Spleen (tissue), 11 donors: Measurements from ENCODE around the gene NFKBIE. TPM values are rescaled to one million over a fixed set of nuclear protein-coding genes. Genes with fewer than 3 reads are reported as not detected.
A peak's percentile ranks its signal among the peaks of the same experiment; 100 is the strongest.

ENCODE experiments used
- DNase-seq: peaks from one replicate; pipeline ENCODE4 v3.0.0-alpha.2; 2020
- H3K27ac ChIP-seq, 8 donors: fragments of 200-600 bp; sonication (generic) in 7 of 8; 1 replicate in 4 of 8; 2 replicates in 4 of 8; pipeline versions ENCODE4 v1.5.0 to v1.8.0; 2016 to 2021; ENCODE audit warnings: inconsistent platforms in 4 of 8, mild to moderate bottlenecking in 4 of 8, moderate library complexity in 1 of 8
- H3K27me3 ChIP-seq, 7 donors: fragments of 200-600 bp; sonication (generic) in 6 of 7; replicated peaks in 1 of 7; 1 replicate in 4 of 7; 2 replicates in 3 of 7; pipeline versions ENCODE4 v1.5.0 to v1.8.0; 2016 to 2021; ENCODE audit warnings: inconsistent platforms in 3 of 7, mild to moderate bottlenecking in 1 of 7
- H3K36me3 ChIP-seq, 6 donors: fragments of 200-600 bp; sonication (generic) in 5 of 6; 1 replicate in 4 of 6; 2 replicates in 2 of 6; pipeline versions ENCODE4 v1.5.0 to v1.8.0; 2016 to 2021; ENCODE audit warnings: inconsistent platforms in 2 of 6
- H3K4me1 ChIP-seq, 6 donors: fragments of 200-600 bp; sonication (generic) in 5 of 6; 1 replicate in 3 of 6; 2 replicates in 3 of 6; pipeline versions ENCODE4 v1.5.0 to v1.8.0; 2016 to 2021; ENCODE audit warnings: inconsistent platforms in 3 of 6
- H3K4me3 ChIP-seq, 8 donors: fragments of 200-600 bp; sonication (generic) in 7 of 8; 1 replicate in 4 of 8; 2 replicates in 4 of 8; pipeline versions ENCODE4 v1.5.0 to v1.8.0; 2016 to 2021; ENCODE audit warnings: inconsistent platforms in 4 of 8, mild to moderate bottlenecking in 4 of 8, moderate library complexity in 2 of 8
- H3K9me3 ChIP-seq, 8 donors: fragments of 200-600 bp; sonication (generic) in 7 of 8; 1 replicate in 4 of 8; 2 replicates in 4 of 8; pipeline versions ENCODE4 v1.5.0 to v1.8.0; 2016 to 2021; ENCODE audit warnings: inconsistent platforms in 4 of 8
- POLR2A ChIP-seq, 3 donors: fragments of 450-650 bp; IDR thresholded peaks; one replicate each; pipeline ENCODE4 v1.5.1; 2017; ENCODE audit warnings: antibody characterized with exemption in 3 of 3, mild to moderate bottlenecking in 1 of 3
- POLR2AphosphoS5 ChIP-seq, 3 donors: sonication (generic); formaldehyde crosslinking; IDR thresholded peaks; one replicate each; pipeline ENCODE4 v1.5.1; 2017; ENCODE audit warnings: antibody characterized with exemption in 3 of 3
- WGBS, 5 donors: extraction: QIAGEN DNeasy Blood & Tissue Kit in 3 of 5; methylation state at CpG; one replicate each; pipeline versions ENCODE4 v1.1.5 to v1.1.7; 2013 to 2018; 5-methylcytosine and 5-hydroxymethylcytosine counted together
- intact Hi-C: fragments of 100-400 bp; cut with DNase I; formaldehyde crosslinking; loops from one replicate; pipeline ENCODE4 v1.15.0; 2023; ENCODE audit warnings: low total_unique reads
- polyA plus RNA-seq, 3 donors: library from polyadenylated mRNA; stranded (reverse); fragments of 200-250 nt; gene quantifications; one replicate each; pipeline ENCODE4 v1.2.1, GENCODE V29; 2013
- total RNA-seq, 7 donors: library from RNA; depleted of rRNA in 3 of 7; stranded (reverse); fragments of >200 nt in 3 of 7; fragmentation: NEBNext Ultra II Directional in 4 of 7; extraction: Animal tissue kit (Norgen Biotek cat#: 25700) in 4 of 7; gene quantifications; one replicate each; pipeline versions ENCODE4 v1.1.0 to v1.2.1, GENCODE V29; 2016 to 2021
- TF ChIP-seq, protein P1 (sequence below), 11 experiments: fragments of 200-600 bp in 7 of 11; fragments of 450-650 bp in 4 of 11; sonication (generic) in 4 of 11; IDR thresholded peaks in 8 of 11; conservative IDR thresholded peaks in 3 of 11; 1 replicate in 7 of 11; 2 replicates in 4 of 11; pipeline versions ENCODE4 v1.4.0 to v1.8.0; 2016 to 2021; ENCODE audit warnings: antibody characterized with exemption in 11 of 11, inconsistent platforms in 4 of 11, mild to moderate bottlenecking in 1 of 11
- donor health status: healthy with polysubstance abuse.
- donor health status: DM: no; HTN: no; CAD: no; lungs with moderate emphysema.
- donor health status: DM: no; HTN: no; CAD: no.
- donor health status: Bipolar disorder and iron deficiency.
- donor health status: healthy.
- donor health status: DM: no; HTN: no; CAD: no.
- donor health status: DM: yes; HTN: yes; CAD: no.

Gene NFKBIE
- total and polyA plus RNA-seq, 10 donors, result 32.2 to 89.7 (median 49.0) TPM

DNA sequence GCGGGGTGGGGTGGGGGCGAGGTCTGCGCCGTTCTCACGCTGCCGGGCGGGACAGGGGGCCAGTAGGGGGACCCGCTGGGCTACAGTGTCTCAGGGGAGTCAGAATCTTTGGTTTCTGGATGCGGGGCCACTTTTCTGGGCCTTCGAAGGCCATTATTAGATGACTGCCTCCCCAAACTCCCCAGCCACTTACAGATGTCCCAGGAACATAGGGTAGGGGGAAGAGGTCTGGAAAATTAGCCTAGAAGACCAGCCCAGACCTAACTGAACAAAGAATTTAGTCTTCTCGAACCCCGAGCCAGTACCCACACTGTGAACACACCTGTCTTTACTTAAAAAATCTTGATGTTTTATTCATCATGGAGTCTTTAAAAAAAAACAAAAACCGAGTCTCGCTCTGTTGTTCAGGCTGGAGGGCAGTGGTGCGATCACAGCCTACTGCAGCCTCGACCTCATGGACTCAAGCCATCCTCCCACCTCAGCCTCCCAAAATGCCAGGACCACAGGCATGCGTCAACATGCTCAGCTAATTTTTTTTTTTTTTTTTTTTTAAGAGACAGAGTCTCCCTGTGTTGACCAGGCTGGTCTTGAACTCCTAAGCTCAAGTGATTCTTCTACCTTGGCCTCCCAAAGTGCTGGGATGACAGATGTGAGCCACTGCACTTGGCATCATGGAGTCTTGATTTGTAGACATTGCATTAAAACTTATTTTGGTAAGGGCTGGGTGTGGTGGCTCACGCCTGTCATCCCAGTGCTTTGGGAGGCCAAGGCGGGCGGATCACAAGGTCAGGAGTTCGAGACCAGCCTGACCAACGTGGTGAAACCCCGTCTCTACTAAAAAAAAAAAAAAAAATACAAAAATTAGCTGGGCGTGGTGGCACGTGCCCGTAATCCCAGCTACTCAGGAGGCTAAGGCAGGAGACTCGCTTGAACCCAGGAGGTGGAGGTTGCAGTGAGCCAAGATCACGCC is 45.3 kb downstream of the NFKBIE start:
- peak overlapping the region in 7 of 8 donors; percentile 51 to 87 (median 78) for H3K27ac ChIP-seq
- H3K4me3 ChIP-seq, result peak overlapping the region; percentile 24 to 70 (median 43)
- 59 to 91% (median 63%) methylated on average over 20 to 28 of the region's 28 CpGs for WGBS, 5 donors
- intact Hi-C loops, result no loop called here
- H3K4me1 ChIP-seq, result peaks cover 25 to 82% (median 72%) of the 10 kb centered on the region in 6 donors
- H3K27me3 ChIP-seq, result peaks cover 0 to 16% (median 0%) of the 10 kb centered on the region in 7 donors
- H3K9me3 ChIP-seq, result no peaks in the 10 kb centered on the region
- peak; percentile 54 for DNase-seq
- TF ChIP-seq POLR2AphosphoS5 (IDR thresholded peaks at IDR 0.05), result no peak
- TF ChIP-seq, protein P1, sequence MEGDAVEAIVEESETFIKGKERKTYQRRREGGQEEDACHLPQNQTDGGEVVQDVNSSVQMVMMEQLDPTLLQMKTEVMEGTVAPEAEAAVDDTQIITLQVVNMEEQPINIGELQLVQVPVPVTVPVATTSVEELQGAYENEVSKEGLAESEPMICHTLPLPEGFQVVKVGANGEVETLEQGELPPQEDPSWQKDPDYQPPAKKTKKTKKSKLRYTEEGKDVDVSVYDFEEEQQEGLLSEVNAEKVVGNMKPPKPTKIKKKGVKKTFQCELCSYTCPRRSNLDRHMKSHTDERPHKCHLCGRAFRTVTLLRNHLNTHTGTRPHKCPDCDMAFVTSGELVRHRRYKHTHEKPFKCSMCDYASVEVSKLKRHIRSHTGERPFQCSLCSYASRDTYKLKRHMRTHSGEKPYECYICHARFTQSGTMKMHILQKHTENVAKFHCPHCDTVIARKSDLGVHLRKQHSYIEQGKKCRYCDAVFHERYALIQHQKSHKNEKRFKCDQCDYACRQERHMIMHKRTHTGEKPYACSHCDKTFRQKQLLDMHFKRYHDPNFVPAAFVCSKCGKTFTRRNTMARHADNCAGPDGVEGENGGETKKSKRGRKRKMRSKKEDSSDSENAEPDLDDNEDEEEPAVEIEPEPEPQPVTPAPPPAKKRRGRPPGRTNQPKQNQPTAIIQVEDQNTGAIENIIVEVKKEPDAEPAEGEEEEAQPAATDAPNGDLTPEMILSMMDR (IDR thresholded peaks at IDR 0.05 in 8 of 11, conservative IDR thresholded peaks at IDR 0.05 in 3 of 11), result no peak
- TF ChIP-seq POLR2A (IDR thresholded peaks at IDR 0.05), result no peak
- H3K36me3 ChIP-seq, result no peaks in the 10 kb centered on the region

DNA sequence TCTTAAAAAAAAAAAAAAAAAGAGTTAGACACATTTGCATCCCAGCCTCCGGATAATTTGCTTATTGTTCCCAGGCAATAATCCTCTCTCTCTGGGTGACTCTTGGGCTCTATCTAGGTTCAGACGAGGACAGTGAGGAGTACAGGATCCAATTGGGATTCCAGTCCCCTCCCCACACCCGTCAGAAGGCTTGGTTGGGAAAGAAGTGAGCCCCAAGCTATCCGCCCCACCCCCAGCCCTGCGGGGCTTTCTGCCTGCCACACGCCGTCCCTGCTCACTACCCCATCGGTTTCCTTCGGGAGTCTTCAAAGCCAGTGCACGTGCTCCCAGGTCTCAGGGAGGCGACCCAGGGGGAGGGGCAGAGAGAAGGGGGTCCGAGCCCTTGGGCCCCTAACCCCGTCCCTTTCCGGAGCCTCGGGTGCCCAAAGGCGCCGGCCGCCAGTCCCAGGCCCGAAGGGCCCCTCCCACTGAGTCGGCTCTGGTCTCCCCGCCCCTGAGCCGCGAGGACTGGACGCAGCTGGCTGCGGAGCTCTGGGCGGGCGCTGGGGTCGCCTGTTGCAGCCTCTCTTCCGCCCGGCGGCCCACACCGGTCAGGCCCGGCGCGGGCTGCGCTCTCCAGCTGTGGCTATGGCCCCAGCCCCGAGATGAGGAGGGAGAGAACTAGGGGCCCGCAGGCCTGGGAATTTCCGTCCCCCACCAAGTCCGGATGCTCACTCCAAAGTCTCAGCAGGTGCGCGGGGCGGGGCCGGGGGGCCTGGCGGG is 46.1 kb downstream of the NFKBIE start:
- peak; percentile 93 for DNase-seq
- Histone ChIP-seq H3K9me3 (no peaks in the 10 kb centered on the region), H3K4me3 (peak overlapping the region; percentile 24 to 70 (median 43)), H3K27ac (peak overlapping the region; percentile 51 to 87 (median 77)), H3K27me3 (peaks cover 0 to 16% (median 0%) of the 10 kb centered on the region in 7 donors), H3K4me1 (peaks cover 22 to 75% (median 64%) of the 10 kb centered on the region in 6 donors), H3K36me3 (no peaks in the 10 kb centered on the region)
- 1 to 4% (median 2%) methylated on average over 22 to 45 of the region's 45 CpGs for WGBS, 5 donors
- intact Hi-C loops, result no loop called here
- TF ChIP-seq, protein P1 (IDR thresholded peaks at IDR 0.05 in 8 of 11, conservative IDR thresholded peaks at IDR 0.05 in 3 of 11), result no peak
- TF ChIP-seq POLR2A (IDR thresholded peaks at IDR 0.05), result peak in 1 of 3 donors; percentile 25
- TF ChIP-seq POLR2AphosphoS5 (IDR thresholded peaks at IDR 0.05), result peak; percentile 71 to 83 (median 81)

DNA sequence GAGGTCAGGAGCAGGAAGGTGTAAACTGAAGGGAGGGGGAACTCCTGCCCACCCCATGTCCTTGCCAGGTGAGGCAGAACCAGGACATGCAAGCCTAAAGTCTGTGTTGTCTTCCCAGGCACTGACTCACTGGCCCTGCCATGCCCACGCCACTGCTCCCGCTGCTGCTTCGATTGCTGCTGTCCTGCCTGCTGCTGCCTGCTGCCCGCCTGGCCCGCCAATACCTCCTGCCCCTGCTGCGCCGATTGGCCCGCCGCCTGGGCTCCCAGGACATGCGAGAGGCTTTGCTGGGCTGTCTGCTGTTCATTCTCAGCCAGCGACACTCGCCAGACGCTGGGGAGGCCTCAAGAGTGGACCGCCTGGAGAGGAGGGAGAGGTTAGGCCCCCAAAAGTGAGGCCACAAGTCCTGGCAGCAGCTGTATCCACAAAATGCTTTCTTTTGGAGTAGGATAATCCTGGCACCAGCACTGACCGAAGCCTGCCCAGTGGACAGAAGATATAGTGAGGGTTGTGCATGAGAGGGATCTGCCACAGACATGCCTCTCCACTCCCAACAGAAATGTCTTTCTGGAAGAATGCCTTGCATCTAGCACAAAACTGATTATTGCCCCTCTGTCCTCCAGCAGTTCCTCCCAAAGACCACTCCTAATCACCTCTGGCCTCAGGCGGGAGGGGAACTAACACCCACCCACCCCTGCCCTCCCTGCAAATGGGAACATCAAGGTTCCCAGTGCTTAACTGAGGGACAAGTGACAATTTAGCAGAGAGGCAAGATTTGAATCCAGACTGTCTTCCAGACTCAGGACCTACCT is 47.8 kb downstream of the NFKBIE start:
- H3K36me3 ChIP-seq, result no peaks in the 10 kb centered on the region
- peaks cover 12 to 58% (median 49%) of the 10 kb centered on the region in 6 donors for H3K4me1 ChIP-seq
- no peak for DNase-seq
- WGBS, 5 donors, result 84 to 94% (median 90%) methylated on average over 11 to 16 of the region's 16 CpGs
- H3K27me3 ChIP-seq, result peaks cover 0 to 13% (median 0%) of the 10 kb centered on the region in 7 donors
- no peaks in the 10 kb centered on the region for H3K9me3 ChIP-seq
- peak overlapping the region in 6 of 8 donors; percentile 61 to 87 (median 77) for H3K27ac ChIP-seq
- TF ChIP-seq, protein P1 (IDR thresholded peaks at IDR 0.05 in 8 of 11, conservative IDR thresholded peaks at IDR 0.05 in 3 of 11), result no peak
- TF ChIP-seq POLR2AphosphoS5 (IDR thresholded peaks at IDR 0.05), result no peak
- TF ChIP-seq POLR2A (IDR thresholded peaks at IDR 0.05), result no peak
- intact Hi-C loops, result no loop called here
- H3K4me3 ChIP-seq, result no peak overlapping the region
